Esophagus squamous epithelium (tissue), 4 donors: ENCODE measurements around the gene TANC1.

ENCODE experiments used
- CTCF ChIP-seq, 6 experiments: fragments of 450-650 bp in 4 of 6; fragments of 200-600 bp in 2 of 6; sonication (generic) in 2 of 6; IDR thresholded peaks; one replicate each; pipeline ENCODE4 v1.5.1; 2016 to 2019; ENCODE audit warnings: antibody characterized with exemption in 6 of 6, mild to moderate bottlenecking in 4 of 6, moderate library complexity in 4 of 6
- POLR2A ChIP-seq, 4 donors: fragments of 450-650 bp; IDR thresholded peaks; one replicate each; pipeline ENCODE4 v1.6.1; 2017; ENCODE audit warnings: antibody characterized with exemption in 4 of 4, mild to moderate bottlenecking in 4 of 4, moderate library complexity in 3 of 4

GRCh38 chr2:159114835-159115234 lies 146.4 kb downstream of the TANC1 start:
- TF ChIP-seq CTCF (IDR thresholded peaks at IDR 0.05) (no peak), POLR2A (IDR thresholded peaks at IDR 0.05) (no peak)
